LHCN-M2 (cell line): ENCODE results near the gene HIBADH. TPM values are rescaled to one million over a fixed set of nuclear protein-coding genes. Genes with fewer than 3 reads are reported as not detected.
"Not testable (repeated sequence)": the region's sequence is repeated elsewhere in the genome, so short reads cannot be mapped to it uniquely, and the experiment has no call there.

ENCODE experiments used
- DNase-seq: peaks from one replicate; pipeline ENCODE4 v3.0.0-alpha.2; 2012; ENCODE audit warnings: low read depth
- total RNA-seq: library from RNA; depleted of rRNA; stranded (reverse); fragments of >200 nt; gene quantifications from 2 replicates; pipeline ENCODE4 v1.2.3, GENCODE V29; 2014

Gene HIBADH
- total RNA-seq, 1 experiment from 2014 or later: 99.7 TPM

GRCh38 chr7:27549606-27550005 lies 113.1 kb downstream of the HIBADH start:
- no peak for DNase-seq

GRCh38 chr7:27548304-27548703 lies 114.4 kb downstream of the HIBADH start:
- no peak for DNase-seq

DNA sequence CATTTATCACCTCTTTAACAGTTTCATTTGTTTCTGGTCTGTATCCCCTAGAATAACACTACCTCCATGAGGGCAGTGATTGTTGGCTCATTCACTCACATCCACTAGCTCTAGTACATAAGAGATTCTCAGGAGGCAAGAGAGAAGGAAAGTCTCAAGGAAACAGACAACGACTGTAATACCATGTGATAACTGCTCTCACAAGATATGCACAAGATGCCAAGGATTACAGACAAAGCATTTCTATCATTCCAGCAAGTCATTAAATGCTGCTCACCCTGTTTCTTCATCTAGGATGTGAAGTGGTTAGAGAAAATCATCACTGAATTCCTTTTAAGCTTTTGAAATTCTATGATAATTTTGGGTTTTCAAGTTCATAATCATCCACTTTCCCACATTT lies 115.3 kb downstream of the HIBADH start:
- peak; percentile 38 for DNase-seq

DNA sequence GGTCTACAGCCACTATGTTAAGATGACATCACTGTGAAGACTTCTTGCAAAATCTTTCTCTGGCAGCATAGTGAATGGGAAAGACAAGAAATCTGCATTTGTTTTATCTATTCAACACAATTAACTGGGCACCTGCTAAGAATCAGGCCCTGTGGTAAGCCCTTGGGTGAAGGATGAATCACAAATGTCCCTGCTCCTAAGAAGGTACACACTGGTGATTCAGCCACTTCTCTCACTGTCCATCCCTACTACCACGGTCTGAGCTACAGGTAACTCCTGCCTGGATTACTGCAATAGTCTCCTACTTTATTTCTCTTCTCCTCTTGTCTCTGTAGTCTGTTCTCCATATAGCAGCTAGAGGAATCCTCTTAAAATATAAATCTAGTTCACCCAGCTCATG lies 116.1 kb downstream of the HIBADH start:
- DNase-seq: no peak

DNA sequence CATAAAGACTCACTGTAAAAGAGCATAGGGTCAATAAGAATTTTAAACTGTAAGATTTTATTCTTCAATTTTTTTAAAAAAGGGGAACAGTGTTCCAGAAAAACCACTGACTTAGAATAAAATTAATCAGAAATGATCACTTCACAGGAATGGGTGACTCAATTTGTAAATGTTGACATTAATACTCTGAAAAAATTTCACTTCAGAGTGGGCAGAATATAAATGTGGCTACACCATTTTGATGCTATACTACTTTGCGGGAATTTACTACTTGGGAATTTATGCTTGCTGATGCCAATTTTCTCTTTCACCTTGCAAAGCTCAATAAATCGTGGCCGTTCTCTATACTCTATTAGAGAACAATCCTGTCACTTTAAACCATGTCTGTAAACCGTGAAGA lies 126.9 kb downstream of the HIBADH start:
- no peak for DNase-seq

DNA sequence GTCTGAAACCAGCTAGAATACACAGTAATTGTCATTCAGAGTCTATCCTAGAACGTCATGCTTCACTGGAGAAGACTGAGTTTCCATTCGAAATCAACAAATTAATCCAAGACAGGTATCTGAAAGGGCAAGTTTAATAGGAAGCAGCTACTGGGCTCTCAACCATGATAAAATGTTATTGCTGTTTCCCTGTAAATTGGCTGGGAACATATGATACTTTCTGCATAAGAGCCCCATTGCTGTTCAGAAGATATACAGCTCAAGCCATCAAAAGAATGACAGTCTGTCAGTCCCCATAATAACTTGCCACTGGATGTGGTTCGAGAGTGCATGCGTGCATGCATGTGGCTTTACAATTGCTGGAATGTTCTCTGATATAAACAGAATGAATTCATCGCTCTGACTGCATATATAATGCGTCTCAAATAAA lies 129.0 kb downstream of the HIBADH start:
- DNase-seq: no peak

DNA sequence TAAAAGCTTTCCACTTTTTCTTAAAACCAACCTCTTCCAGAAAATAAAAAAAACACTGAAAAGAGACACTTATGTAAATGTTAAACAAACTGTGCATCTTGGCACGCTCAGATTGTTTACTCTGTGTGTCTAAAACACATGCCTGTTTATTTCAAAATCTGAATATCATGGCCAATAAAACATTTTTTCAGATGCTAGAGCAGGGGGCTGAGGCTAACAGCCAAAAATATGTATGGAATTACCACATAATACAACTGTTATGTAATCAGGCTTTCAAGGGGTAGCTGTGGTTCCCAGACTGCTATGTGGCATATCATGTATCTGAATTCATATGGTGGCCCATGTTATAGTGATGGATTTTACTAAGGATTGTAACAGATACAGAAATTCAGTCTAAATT lies 130.4 kb downstream of the HIBADH start:
- no peak for DNase-seq

GRCh38 chr7:27527348-27527714 lies 135.4 kb downstream of the HIBADH start:
- DNase-seq: peak; percentile 18

DNA sequence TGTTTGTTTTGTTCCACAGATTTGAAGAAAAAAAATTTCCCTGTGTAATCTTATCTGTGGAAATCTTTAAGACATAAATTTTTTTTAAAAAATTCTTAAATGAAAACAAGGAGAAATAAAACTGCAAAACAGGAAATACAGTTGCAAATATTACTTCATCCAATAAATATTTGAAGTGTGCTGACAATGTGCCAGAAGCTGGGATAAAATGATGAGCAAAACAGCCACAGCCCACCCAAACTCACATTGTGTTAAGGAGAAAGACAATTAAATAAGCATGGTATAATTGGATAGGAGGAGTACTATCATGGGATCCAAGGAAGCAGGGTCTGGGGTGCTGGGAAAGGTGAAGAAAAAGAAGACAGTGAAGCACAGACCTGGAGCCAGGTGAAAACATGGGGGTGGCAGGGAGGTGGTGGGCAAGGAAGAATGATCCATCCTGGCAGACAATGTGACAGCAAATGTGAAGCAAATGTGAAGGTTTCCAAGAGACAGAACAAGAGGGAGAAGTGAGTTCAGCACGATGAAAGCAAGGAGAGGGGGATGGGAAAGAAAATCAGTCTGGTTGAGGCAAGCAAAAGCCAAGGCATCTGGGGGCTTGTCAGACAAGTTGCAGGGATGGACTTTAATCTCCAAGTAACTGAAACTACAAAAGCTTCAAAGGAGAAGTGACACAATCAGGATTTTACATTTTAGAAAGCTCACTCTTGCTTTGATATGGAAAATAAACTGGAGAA lies 135.9 kb downstream of the HIBADH start:
- DNase-seq: no peak

- no peak for DNase-seq
Measured at GRCh38 chr7:27526131-27526530, 136.6 kb downstream of the HIBADH start.

GRCh38 chr7:27523321-27523720 lies 139.4 kb downstream of the HIBADH start:
- no peak for DNase-seq

DNA sequence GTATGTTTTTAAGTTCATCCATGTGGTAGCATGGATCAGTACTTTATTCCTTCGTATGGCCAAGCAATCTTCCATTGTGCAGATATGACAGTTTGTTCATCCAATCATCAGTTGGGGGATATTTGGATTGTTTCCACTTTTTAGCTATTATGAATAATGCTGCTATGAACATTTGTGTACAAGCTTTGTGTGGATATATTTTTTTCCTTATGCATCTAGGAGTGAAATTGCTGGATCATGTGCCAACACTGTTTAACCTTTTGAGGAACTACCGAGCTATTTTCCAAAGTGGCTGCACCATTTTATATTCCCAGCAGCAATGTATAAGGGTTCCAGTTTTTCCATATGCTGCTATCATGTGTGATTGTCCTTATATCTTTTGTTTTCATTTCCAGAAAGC lies 140.1 kb downstream of the HIBADH start:
- no peak for DNase-seq

DNA sequence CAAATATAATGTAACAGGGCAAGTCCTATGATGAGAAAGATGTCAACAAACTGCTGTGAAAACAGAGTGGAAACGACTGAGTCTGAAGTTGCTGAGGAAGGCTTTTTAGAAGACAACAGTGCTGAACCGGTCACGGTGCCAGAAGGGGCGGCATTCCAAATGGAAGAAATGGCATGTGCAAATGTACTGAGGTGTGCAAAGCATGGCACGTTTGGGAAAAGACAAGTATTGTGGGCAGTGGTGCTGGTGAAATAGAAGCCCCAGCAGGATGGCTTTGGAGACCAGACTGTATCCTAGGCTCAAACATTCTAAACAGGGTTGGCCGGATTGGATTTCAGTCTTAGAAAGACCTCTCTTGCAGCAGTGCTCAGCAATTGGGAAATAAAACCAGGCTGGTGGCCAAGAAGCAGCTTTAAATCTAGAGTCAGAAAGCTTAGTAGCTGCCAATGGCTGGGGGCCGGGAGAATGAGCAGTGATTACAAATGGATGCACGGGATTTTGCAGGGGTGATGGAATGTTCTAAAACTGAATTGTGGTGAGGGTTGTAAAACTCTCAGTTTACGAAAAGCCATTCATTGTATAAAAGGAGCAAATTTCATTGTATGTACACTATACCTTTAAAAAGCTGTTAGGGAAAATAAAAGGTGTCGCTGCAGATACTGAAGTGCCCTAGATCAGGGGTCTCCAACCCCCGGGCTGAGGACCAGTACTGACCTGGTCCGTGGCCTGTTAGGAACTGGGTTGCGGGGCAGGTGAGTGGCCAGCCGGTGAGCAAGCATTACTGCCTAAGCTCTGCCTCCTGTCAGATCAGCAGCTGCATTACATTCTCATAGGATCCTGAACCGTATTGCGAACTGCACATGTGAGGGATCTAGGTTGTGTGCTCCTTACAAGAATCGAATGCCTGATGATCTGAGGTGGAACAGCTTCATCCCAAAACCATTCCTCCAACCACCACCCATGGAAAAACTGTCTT lies 141.6 kb downstream of the HIBADH start:
- DNase-seq: peak; percentile 14

- DNase-seq: no peak
Measured at GRCh38 chr7:27519793-27520469, 142.8 kb downstream of the HIBADH start.

DNA sequence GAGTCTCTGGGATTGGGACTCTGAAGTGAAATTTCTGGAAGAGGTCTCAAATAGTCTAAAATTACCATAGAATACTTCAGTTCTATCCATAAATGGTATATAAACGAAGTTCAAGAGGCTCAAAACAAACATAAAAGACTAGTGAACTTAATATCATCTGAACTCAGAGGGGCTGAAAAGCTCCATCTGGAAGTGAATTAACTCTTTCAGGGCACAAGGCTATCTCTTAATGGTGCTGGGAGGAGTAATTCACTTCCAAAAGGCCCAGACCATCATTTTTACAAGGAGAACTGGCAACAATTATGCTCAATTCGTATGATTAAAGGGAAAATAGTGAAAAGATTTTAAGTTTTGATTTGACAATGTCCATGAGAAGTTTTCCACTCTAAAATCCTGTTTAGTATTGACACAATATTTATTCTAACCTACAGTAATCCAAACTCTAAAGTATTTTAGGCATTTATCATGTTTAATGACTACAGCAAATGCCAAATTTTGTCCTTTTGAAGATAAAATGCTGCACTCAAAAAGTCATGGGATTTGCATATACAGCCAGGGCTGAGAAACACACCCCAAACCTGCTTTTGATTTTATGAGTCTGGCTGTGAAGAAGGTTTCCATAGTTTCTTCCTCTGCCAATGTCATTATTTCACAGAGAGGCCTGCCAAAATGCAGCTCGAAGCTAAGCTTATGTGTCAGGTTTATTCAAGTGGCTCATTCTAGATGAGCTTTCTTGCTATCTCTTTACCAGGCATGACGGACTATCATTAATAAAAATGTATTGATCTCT lies 143.9 kb downstream of the HIBADH start:
- no peak for DNase-seq

DNA sequence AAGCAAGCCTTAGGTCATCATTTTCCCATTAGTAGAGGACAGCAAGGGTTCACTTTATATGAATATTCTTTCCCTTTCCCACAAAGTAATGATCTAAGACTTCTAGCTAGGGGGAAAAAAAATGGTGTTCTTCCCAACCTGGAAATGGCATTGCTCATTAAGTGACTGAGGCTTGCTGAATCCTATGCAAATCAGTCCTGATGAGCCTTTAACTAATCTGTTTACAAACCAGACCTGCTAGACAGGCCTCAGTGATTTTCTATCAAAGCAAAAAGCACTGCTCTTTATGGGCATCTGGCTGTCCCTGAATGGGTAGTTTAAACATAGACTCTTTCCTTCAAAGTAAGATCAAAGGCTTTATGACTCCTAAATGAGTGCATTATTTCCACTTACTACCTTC lies 146.3 kb downstream of the HIBADH start:
- no peak for DNase-seq

GRCh38 chr7:27515933-27516332 lies 146.8 kb downstream of the HIBADH start:
- no peak for DNase-seq

DNA sequence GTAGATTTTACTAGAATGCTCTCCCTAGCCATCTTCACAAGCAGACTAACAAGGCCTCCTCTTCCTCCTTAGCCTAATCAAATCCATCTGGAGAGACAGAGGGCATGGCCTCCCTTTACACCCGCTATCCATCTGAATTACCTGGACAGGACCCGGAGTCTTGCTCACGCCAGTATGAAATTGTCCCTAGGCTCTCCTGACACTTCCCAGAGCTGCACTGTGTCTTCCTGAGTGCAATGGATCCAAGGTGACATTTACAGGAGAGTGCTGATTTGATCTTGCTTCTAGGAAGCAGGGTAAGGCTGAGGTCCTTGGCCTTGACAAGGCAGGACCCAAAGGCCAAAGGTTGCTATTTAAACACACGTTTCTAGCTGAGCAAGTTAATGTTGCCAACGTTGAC lies 147.8 kb downstream of the HIBADH start:
- DNase-seq: no peak

GRCh38 chr7:27513885-27514284 lies 148.8 kb downstream of the HIBADH start:
- DNase-seq: no peak

DNA sequence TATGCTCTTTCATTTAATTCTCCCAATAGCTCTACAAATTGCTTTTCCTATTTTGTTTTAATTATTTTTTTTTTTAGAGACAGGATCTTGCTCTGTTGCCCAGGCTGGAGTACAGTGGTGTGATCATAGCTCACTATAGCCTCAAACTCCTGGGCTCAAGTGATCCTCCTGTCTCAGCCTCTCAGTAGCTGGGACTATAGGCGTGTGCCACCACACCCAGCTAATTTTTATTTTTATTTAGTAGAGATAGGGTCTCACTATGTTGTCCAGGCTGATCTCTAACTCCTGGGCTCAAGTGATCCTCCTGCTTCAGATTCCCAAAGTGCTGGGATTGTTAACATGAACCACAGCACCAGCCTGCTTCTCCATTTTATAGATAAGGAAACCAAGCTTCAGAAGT lies 151.3 kb downstream of the HIBADH start:
- not testable (repeated sequence) for DNase-seq

DNA sequence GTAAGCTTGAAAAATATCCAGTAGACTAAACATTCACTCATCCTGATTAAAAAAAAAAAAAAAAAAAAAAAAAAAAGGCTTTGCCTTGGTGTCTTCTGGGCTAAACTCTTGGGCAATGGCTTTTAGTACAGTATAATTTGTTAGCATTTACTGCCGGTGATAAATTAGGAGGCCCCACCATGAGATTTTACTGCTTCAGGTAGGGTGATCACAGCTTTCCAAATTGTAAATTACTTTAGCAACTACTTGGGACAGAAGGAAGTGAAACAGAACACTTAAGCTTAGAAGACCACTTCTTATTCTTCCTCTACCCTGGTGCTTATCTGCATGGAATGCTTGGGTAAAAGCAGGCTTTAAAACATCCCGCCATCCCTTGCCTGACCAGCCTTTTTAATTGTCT lies 152.1 kb downstream of the HIBADH start:
- DNase-seq: no peak
